Measurements from ENCODE around the gene KIRREL1.

The KIRREL1 gene

DNA sequence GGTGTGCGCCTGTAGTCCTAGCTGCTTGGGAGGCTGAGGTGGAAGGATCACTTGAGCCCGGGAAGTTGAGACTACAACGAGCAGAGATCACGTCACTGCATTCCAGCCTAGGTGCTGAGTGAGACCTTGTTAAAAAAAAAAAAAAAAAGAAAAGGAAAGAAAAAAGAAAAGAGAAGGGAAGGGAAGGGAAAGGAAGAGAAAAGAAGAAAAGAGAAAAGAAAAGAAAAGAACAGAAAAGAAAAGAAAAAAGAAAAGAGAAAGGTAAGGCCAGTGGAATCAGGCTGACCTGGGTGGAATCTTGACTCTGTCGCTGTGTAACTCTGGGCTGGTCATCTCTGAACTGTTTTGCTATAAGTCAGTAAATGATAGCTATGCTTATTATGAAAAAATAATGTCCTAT lies 33.7 kb upstream of the KIRREL1 start:
- TF ChIP-seq, protein P1, sequence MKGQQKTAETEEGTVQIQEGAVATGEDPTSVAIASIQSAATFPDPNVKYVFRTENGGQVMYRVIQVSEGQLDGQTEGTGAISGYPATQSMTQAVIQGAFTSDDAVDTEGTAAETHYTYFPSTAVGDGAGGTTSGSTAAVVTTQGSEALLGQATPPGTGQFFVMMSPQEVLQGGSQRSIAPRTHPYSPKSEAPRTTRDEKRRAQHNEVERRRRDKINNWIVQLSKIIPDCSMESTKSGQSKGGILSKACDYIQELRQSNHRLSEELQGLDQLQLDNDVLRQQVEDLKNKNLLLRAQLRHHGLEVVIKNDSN (IDR thresholded peaks at IDR 0.05), result no peak
- no peak for TF ChIP-seq CREB1 (IDR thresholded peaks at IDR 0.05; ENCODE audit: low read depth)
- TF ChIP-seq CEBPB (IDR thresholded peaks at IDR 0.05), result no peak
- TF ChIP-seq NFIC (IDR thresholded peaks at IDR 0.05), result no peak
- TF ChIP-seq, protein P2, sequence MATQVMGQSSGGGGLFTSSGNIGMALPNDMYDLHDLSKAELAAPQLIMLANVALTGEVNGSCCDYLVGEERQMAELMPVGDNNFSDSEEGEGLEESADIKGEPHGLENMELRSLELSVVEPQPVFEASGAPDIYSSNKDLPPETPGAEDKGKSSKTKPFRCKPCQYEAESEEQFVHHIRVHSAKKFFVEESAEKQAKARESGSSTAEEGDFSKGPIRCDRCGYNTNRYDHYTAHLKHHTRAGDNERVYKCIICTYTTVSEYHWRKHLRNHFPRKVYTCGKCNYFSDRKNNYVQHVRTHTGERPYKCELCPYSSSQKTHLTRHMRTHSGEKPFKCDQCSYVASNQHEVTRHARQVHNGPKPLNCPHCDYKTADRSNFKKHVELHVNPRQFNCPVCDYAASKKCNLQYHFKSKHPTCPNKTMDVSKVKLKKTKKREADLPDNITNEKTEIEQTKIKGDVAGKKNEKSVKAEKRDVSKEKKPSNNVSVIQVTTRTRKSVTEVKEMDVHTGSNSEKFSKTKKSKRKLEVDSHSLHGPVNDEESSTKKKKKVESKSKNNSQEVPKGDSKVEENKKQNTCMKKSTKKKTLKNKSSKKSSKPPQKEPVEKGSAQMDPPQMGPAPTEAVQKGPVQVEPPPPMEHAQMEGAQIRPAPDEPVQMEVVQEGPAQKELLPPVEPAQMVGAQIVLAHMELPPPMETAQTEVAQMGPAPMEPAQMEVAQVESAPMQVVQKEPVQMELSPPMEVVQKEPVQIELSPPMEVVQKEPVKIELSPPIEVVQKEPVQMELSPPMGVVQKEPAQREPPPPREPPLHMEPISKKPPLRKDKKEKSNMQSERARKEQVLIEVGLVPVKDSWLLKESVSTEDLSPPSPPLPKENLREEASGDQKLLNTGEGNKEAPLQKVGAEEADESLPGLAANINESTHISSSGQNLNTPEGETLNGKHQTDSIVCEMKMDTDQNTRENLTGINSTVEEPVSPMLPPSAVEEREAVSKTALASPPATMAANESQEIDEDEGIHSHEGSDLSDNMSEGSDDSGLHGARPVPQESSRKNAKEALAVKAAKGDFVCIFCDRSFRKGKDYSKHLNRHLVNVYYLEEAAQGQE (IDR thresholded peaks at IDR 0.05; ENCODE audit: low read depth), result no peak
- no peak for TF ChIP-seq EP300 (IDR thresholded peaks at IDR 0.05; ENCODE audit: borderline replicate concordance)
- TF ChIP-seq YY1 (IDR thresholded peaks at IDR 0.05; ENCODE audit: low read depth), result no peak
- TF ChIP-seq EGR1 (IDR thresholded peaks at IDR 0.05), result no peak
- TF ChIP-seq TEAD4 (IDR thresholded peaks at IDR 0.05), result no peak
- TF ChIP-seq RAD21 (IDR thresholded peaks at IDR 0.05; ENCODE audit: low read depth), result no peak
- TF ChIP-seq TCF12 (IDR thresholded peaks at IDR 0.05; ENCODE audit: low read depth), result no peak
- TF ChIP-seq TAF1 (IDR thresholded peaks at IDR 0.05; ENCODE audit: low read depth), result no peak
- no peak for TF ChIP-seq ZBTB7A (IDR thresholded peaks at IDR 0.05; ENCODE audit: low read depth)
- no peak for TF ChIP-seq FOXM1 (IDR thresholded peaks at IDR 0.05; ENCODE audit: borderline replicate concordance, low read depth)
- TF ChIP-seq MAX (IDR thresholded peaks at IDR 0.05), result no peak

GRCh38 chr1:157960773-157961172 lies 32.7 kb upstream of the KIRREL1 start:
- TF ChIP-seq, protein P2 (IDR thresholded peaks at IDR 0.05; ENCODE audit: low read depth), result no peak
- TF ChIP-seq YY1 (IDR thresholded peaks at IDR 0.05; ENCODE audit: low read depth) (no peak), TEAD4 (IDR thresholded peaks at IDR 0.05) (no peak), CEBPB (IDR thresholded peaks at IDR 0.05) (no peak), FOXM1 (IDR thresholded peaks at IDR 0.05; ENCODE audit: borderline replicate concordance, low read depth) (no peak), NFIC (IDR thresholded peaks at IDR 0.05) (no peak), EGR1 (IDR thresholded peaks at IDR 0.05) (no peak), TCF12 (IDR thresholded peaks at IDR 0.05; ENCODE audit: low read depth) (no peak), CREB1 (IDR thresholded peaks at IDR 0.05; ENCODE audit: low read depth) (no peak), RAD21 (IDR thresholded peaks at IDR 0.05; ENCODE audit: low read depth) (no peak)
- TF ChIP-seq, protein P1 (IDR thresholded peaks at IDR 0.05), result no peak

GRCh38 chr1:157961805-157962762 lies 31.4 kb upstream of the KIRREL1 start:
- TF ChIP-seq TCF12 (IDR thresholded peaks at IDR 0.05; ENCODE audit: low read depth) (no peak), EP300 (IDR thresholded peaks at IDR 0.05; ENCODE audit: borderline replicate concordance) (no peak), RAD21 (IDR thresholded peaks at IDR 0.05; ENCODE audit: low read depth) (no peak), NFIC (IDR thresholded peaks at IDR 0.05) (no peak), FOXM1 (IDR thresholded peaks at IDR 0.05; ENCODE audit: borderline replicate concordance, low read depth) (no peak), TEAD4 (IDR thresholded peaks at IDR 0.05) (no peak), CREB1 (IDR thresholded peaks at IDR 0.05; ENCODE audit: low read depth) (no peak), EGR1 (IDR thresholded peaks at IDR 0.05) (no peak), YY1 (IDR thresholded peaks at IDR 0.05; ENCODE audit: low read depth) (no peak), MAX (IDR thresholded peaks at IDR 0.05) (no peak)
- TF ChIP-seq, protein P2 (IDR thresholded peaks at IDR 0.05; ENCODE audit: low read depth), result no peak
- TF ChIP-seq, protein P1 (IDR thresholded peaks at IDR 0.05), result no peak
